COLO668 (cell line): ENCODE data around the gene SCG3.
"Not testable (repeated sequence)": the region's sequence is repeated elsewhere in the genome, so short reads cannot be mapped to it uniquely, and the experiment has no call there.

Source experiments
- DNase-seq: peaks from one replicate; lab custom pipeline; 2025; ENCODE audit not compliant: unreplicated experiment; lab: John Stamatoyannopoulos, UW

Gene SCG3

DNA sequence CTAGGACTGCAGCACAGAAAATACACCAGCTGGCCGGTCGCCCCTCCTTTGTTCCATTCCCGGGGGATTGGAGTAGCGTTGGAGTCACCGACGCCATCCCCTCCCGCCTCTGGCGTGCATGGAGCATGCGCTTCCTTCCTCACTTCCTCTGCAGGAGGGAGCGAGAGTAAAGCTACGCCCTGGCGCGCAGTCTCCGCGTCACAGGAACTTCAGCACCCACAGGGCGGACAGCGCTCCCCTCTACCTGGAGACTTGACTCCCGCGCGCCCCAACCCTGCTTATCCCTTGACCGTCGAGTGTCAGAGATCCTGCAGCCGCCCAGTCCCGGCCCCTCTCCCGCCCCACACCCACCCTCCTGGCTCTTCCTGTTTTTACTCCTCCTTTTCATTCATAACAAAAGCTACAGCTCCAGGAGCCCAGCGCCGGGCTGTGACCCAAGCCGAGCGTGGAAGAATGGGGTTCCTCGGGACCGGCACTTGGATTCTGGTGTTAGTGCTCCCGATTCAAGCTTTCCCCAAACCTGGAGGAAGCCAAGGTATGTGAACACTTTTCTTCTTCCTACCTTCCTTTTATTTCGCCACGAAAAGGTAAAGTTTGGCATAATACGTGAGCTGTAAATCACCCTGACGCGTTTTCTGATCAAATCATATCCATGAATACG lies at the start of gene SCG3:
Gene SCG3, plus strand, starts transcription at position 201 of the 661 bp plus-strand sequence. Its CDS starts 253 bp downstream, at position 454.
- peak; percentile 91 for DNase-seq

DNA sequence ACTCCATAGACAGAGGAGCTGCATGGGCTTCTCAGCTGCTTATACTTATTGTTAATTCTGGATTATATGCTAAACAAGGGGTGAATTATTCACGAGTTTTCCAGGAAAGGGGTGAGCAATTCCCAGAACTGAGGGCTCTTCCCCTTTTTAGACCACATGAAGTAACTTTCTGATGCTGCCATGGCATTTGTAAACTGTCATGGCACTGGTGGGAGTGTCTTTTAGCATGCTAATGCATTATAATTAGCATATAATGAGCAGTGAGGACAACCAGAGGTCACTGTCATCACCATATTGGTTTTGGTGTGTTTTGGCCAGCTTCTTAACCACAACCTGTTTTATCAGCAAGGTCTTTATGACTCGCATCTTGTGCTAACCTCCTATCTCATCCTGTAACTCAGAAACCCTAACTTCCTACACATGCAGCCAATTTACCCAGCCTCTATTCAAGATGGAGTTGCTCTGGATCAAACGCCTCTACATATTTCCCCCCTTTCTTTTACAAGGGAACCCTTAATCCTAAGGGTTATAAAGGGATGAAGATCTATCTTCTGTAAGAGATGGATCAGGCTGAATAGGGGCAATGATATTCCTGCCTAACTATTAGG lies 46.6 kb upstream of the SCG3 start:
- DNase-seq: no peak

DNA sequence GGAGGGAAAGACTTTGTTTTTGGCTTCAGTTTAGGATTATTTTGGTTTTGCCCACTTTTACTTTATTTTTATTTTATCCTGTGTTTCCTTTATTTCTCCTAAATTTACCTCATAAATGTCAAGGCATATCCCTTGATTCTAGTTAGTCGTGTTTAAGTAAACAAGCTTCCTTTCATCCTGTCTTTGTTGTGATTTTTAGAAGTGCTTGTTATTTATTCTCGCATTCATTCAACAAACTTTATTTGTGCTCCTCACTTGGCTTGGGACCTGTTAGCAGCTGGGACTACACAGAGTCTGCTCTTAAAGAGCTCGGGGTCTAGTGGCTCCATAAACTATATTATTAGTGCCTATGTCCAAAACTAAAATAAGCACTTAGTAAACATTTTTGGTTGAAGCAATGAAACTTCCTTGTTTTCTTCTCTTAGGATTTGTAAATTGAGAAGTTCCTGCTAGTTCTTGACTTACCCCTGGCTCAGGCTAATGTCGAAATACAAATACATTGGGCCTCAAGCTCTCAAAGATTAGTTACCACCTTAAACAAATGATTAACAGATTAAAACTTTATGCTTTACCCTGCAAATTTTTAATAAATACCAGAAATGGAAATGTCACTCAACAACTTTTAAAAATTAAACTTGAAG lies 39.7 kb upstream of the SCG3 start:
- no peak for DNase-seq

- DNase-seq: no peak
Observed at GRCh38 chr15:51642696-51643095, 38.6 kb upstream of the SCG3 start.

- DNase-seq: no peak
Observed at GRCh38 chr15:51647128-51647562, 34.2 kb upstream of the SCG3 start.

GRCh38 chr15:51648101-51648500 lies 33.2 kb upstream of the SCG3 start:
- not testable (repeated sequence) for DNase-seq

DNA sequence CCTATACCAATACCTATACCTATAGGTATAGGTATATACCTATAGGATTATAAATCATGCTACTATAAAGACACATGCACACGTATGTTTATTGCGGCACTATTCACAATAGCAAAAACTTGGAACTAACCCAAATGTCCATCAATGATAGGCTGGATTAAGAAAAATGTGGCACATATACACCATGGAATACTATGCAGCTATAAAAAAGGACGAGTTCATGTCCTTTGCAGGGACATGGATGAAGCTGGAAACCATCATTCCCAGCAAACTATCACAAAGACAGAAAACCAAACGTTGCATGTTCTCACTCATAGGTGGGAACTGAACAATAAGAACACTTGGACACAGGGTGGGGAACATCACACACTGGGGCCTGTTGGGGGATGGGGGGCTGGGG lies 32.7 kb upstream of the SCG3 start:
- not testable (repeated sequence) for DNase-seq

DNA sequence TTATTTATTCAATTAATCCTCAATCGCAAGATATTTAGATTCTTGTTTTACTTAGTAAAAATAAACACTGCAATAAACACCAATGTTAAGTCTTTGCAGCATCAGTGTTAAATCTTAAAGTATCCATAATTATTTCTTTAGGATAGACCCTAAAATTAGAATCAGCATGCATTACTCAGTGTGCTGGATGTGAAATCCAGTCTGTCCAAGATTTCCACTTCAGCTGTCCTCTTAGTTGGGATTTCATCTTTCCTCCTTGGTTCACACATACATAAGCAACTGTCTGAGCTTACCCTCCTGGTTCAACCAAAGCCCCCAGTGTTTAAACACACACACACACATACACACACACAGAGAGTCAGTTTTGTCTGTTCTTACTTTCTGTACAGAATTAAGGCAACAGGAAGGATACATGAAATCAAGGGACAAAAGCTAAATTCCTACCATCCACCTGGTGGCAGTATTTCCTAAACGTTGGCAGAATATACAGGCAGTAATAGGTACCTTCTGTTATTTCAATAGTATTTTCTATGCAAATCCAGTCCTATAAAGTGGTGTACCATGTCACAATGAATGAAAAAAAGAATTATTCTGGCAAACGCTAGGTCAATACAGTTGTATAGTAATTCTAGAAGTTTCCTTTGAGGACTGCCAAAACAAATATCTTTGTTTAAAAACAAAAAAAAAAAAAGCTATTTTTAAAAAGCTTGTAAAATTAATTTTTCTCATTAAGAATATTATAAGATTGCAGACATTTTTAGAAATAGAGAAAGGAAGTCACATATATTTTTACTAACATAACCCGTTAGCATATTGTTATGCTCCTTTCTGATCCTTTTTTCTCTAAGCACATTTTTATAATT lies 31.4 kb upstream of the SCG3 start:
- peak; percentile 42 for DNase-seq

DNA sequence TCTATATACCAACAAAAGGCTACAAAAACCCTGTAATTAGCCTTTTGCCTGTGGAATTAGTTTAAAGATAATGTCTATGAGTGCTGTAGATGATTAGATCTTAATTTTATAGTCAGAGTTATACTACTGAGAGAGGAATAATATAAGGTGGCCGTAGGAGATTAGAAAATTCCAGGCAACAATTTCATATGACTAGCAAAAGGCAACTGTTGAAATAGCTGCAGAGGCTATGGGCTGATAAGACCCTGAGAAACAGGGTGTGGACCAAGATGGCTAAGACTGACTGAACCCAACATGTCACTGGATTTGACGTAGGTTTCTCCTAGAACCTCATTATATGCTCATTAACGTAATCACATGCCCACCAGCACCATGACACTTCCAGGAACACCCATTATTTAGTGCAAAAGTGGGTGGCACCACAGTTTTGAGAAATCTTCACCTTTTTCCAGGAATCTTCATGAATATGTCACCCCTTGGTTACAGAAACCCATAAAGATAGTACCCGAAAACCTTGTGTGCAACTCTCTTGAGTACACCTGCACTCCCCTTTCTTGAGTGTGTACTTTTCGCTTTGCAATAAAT lies 29.1 kb upstream of the SCG3 start:
- DNase-seq: no peak

- not testable (repeated sequence) for DNase-seq
Observed at GRCh38 chr15:51655401-51656057, 25.8 kb upstream of the SCG3 start.

GRCh38 chr15:51658664-51659063 lies 22.6 kb upstream of the SCG3 start:
- no peak for DNase-seq

DNA sequence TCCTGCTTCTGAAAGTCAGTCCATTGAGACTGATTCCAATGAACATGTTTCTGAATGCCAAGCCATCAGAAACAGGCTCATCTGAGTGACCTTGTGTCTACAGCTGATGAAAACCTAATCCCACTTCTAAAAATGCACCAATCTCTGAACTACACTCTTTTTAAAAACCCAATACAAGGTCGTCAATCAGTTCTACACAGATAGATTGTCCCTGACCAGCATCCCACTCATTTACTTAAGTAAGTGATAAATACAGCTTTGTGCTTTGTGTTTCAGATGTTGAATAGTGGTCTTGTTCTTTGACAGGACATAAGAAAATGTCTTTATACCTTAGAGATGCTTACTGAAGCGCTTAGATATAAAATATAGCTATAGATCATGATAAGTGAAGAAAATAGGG lies 20.2 kb upstream of the SCG3 start:
- DNase-seq: no peak

DNA sequence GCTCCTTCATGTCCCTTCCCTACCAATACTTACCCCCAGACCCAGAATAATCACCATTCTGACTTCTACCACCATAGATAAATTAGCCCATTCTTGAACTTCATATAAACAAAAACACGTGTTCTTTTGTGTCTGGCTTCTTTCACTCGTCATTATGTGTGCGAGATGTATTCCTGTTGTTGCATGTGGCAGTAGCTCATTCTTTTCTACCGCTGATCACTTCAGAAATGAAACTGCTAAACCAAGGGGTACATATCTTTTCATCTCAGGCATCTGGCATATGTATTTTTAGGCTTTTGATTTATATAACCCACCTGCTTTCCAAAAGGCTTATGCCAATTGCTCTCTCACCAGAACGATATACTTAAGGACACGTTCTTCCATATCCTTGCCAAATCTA lies 13.8 kb upstream of the SCG3 start:
- DNase-seq: no peak

- no peak for DNase-seq
Observed at GRCh38 chr15:51668446-51668845, 12.9 kb upstream of the SCG3 start.

- no peak for DNase-seq
Observed at GRCh38 chr15:51669381-51669780, 11.9 kb upstream of the SCG3 start.

DNA sequence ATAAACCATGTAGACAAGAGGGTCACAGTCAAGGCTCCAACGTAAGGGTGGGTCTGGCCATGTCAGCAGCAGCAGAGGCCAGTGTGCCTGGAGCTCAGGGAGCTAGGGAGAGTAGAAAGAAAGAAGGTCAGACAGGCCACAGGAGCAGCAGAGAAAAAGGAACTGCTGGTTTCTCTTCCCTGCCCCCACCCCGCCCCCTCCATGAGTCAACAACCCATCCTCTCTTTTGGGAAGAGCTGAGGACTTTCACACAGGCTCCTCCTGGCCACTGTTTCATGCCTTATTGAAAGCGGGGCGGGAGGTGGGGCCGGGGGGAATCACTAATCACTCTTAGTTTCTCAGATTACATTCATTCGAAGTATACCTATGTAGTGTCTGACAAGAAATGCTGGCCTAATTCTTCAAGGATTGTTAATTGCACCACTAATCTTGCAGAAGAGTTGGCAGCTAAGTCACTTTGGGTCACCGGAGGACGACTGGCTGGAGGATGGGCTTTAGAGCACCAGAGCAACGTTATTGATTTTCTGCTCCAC lies 9.1 kb upstream of the SCG3 start:
- DNase-seq: no peak

DNA sequence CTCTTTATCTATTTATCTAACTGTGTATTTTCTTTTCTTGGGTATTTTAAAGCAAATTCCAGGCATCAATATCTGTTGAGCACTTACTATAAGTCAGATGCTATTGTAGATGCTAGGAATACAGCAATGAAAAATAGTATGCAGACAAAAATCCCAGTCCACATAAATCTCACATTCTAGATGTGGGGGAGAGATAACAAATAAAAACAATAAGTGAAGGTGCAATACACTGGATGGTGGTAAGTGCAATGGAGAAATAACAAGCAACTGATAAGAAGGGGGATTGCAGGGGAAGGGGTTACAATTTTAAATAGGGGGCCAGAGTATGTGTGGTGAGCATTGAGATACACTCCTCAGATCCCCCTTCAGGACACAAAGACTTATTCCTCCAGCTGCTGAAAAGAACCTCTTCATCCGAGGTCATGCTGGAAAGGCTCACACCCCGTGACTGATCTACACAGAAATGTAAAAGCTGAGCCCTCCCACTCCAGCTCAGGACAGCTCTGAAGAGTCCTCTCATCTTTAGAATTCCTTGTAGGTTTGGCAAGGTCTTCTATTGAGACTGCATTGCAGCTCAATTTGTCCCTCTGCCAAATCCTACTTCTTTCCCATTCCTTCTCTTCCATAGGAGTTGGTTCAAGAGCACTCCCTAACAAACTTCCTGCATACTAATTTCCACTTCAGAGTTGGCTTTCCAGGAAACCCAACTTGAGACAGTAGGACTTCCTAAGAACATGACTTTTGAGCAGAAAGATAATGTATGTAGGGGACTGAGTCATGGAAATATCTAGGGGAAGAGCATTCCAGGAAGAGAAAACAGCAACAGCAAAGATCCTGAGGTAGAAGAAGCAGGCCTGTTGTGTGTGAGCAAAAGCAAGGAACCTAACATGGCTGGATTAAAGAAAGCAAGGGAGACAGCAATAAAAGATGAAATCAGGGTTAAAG lies 8.1 kb upstream of the SCG3 start:
- DNase-seq: no peak

DNA sequence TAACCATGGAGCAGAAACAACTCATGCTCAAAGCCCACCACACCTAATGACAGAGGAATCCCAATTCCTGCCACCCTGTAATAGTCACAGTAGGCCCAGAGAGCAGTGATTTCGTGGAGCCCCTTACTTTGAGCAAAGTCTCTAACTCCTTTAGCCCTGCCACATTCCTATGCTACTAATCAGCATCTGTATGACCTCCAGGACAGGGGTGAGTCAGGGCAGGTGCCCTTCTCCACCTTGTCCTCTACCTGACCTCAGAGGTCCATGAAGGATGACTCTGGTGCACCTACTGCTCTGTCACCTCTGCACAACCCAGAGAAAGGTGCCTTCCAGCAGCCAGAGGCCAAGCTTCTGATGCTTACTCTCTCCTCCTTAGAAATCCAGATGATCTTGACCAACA lies 6.1 kb upstream of the SCG3 start:
- no peak for DNase-seq

GRCh38 chr15:51677021-51677420 lies 4.3 kb upstream of the SCG3 start:
- no peak for DNase-seq
